Fibroblast of upper back skin (primary cell): ENCODE measurements around the gene NLRP5.
"Not testable (repeated sequence)": the region's sequence is repeated elsewhere in the genome, so short reads cannot be mapped to it uniquely, and the experiment has no call there.

Source experiments
- DNase-seq: peaks from one replicate; pipeline ENCODE4 v3.0.0-alpha.2; 2013

The NLRP5 gene

DNA sequence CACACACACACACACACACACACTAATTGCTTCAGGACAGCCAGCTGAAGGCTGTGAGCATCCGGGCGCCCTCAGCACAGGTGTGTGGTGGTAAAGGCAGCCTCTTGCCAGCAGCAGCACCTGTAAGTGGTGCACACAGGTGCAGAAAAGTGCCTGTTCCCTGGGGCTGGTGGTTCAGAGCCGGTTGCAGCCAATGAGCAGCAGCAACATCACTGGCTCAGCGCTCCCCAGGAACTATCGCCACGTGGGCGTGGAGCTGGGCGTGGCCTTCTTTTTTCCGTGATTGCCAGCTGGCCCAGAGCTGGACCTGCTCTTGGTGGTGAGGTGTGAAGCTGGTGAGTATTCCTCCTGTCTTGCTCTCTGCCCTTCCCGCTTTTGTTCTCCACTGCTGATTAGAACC lies at the start of gene NLRP5:
Gene NLRP5, plus strand, starts transcription at position 289 of the 400 bp plus-strand sequence.
- no peak for DNase-seq

DNA sequence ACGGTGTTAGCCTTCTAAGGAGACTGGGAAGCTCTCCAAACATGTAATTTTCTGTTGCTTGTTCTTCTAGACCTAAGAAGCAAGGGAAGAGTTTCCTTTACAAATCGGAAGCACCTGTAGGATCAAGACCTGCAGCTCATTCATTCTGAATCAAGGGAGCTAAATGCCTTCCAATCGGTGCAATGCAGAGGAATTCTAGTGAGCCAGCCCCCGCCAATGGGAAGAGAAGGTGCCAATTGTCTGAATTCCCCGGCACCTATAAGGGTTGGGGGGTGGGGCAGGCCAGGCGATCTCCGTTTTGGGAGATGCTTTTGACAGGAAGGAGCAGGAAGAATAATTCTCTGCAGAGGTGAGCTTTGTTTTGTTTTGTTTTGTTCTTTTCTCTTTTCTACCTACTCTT lies 47.4 kb upstream of the NLRP5 start:
- no peak for DNase-seq

DNA sequence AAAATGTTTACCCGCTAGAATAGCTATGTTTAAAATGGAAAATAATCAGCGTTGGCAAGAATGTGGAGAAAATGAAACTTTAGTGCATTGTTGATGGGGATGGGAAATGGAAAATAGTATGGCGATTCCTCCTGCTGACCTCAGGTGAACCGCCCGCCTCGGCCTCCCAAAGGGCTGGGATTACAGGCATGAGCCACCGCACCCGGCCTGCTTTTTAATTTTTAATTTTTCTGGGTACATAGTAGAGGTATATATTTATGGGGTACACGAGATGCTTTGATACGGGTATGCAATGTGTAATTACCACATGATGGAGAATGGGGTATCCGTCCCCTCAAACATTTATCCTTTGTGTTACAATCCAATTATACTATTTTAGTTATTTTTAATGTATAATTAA lies 46.3 kb upstream of the NLRP5 start:
- DNase-seq = no peak

DNA sequence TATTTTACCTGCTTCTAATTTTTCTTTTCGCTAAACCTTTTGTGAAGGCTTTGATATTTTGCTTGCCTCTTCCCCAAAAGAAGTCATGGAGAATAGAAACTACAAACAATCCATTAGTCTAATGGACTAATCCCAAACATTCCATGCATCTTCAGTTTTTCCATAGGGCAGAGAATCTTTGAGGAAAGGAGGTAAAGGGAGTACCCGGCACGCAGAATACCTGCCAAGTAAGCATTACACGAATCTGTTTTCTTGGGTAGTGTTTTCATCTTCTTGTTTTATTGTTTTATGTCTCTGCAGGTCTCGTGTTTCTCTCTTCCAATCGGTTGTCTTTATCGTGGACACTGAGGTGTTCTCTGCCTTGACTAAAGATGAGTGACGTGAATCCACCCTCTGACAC lies 39.0 kb upstream of the NLRP5 start, which contains the start of gene NLRP8:
Gene NLRP8, plus strand, starts transcription at position 301 of the 400 bp plus-strand sequence.
- no peak for DNase-seq

DNA sequence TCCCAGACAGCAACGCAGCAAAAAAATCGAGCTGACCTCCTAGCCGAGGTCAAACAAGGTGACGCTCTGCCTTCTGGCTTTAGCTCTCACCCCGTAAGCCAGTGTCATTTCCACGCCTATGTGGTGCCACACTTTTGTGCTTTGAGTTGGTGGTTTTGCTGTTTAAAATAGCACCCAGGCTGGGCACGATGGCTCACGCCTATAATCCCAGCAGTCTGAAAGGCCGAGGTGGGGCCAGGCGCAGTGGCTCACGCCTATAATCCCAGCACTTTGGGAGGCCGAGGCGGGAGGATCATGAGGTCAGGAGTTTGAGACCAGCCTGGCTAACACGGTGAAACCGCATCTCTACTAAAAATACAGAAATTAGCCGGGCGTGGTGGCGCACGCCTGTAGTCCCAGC lies 36.0 kb upstream of the NLRP5 start:
- DNase-seq = not testable (repeated sequence)

DNA sequence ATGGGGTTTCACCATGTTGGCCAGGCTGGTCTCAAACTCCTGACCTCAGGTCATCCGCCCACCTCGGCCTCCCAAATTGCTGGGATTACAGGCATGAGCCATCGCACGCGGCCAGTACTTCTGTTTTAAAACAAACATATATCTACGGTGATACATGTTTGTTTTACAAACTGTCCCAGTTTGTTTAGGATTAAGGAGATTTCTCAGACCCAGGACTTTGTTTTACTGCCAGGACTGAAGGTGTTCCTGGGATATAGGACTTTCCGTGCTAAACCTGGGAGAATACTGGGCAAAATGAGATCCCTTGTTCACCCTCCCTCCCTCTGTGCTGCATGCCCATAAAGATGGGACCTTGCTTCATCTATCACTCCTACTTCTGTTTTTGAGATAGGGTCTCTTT lies 30.1 kb upstream of the NLRP5 start:
- no peak for DNase-seq

- DNase-seq = no peak
These were observed 28.2 kb upstream of the NLRP5 start for GRCh38 chr19:55958356-55958755.

DNA sequence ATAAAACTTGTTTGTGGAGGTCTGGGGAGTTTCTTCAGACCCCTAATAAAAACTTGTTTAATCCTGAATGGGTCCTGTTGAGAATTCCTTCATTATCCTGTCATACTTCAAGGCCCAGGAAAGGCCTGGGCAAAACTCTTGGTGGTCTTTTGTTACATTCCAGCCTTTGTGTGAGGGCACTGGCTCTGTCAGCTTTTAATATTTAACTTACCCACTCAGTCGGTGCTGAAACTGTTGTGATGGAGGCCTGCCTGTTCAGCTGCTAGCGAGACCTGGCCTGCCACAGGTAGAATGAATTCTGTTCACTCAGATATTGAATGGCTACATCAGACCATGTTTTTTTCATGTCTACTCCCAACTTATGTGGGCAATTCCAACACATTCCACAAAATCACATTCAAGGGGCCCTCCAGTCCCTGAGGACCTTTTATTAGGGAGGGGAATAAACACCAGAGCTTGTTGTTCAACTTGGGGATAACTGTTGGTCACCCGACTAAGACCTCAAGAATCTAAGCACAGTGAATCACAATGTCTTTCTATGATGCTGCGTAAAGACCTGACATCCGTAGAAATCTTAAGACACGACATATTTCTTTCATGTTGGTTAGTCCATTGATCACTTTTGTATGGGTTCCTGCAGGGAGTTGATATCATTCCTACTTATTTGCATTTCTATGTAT lies 26.4 kb upstream of the NLRP5 start:
- DNase-seq = no peak

DNA sequence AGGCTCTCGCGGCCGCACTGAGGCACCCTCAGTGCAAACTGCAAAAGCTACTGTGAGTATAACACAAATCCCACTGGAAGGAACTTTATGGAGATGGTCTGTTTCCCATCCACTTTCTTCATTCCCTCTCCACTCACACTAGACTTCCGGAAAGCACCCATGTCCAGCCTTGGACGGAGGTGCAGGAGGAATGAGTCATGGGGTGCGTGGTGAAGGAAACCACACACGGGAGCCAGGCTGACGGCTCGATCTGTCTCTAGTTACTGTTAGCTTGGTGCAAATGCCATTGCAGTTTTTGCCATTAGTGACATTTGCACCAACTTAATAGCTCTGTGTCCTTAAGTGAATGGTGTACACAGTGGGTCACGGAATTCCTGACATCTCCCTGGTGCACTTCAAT lies 24.4 kb upstream of the NLRP5 start:
- no peak for DNase-seq

GRCh38 chr19:55973982-55974381 lies 12.6 kb upstream of the NLRP5 start:
- DNase-seq = no peak

- DNase-seq = no peak
These were observed 6.2 kb upstream of the NLRP5 start for GRCh38 chr19:55980415-55980814.

DNA sequence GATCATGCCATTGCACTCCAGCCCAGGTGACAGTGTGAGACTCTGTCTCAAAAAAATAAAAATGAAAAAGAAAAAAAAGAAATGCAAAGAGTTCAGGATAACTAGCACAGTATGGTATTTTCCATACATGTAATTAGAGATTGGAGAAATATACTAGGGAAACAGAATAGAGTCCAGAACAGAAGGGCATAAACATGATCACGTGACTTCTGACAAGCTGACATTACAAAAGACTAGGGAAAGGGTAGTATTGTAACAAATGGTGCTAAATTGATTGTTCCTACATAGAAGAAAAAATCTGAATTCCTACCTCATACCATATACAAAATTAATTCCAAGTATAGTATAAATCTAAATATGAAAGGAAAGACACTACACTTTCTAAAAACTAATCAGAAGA lies 1.3 kb upstream of the NLRP5 start:
- DNase-seq = no peak

GRCh38 chr19:55990831-55991230 lies 4.3 kb downstream of the NLRP5 start:
- DNase-seq = no peak

GRCh38 chr19:55993492-55993891 lies 6.9 kb downstream of the NLRP5 start:
- no peak for DNase-seq

GRCh38 chr19:56014765-56015164 lies 28.2 kb downstream of the NLRP5 start:
- DNase-seq = no peak

DNA sequence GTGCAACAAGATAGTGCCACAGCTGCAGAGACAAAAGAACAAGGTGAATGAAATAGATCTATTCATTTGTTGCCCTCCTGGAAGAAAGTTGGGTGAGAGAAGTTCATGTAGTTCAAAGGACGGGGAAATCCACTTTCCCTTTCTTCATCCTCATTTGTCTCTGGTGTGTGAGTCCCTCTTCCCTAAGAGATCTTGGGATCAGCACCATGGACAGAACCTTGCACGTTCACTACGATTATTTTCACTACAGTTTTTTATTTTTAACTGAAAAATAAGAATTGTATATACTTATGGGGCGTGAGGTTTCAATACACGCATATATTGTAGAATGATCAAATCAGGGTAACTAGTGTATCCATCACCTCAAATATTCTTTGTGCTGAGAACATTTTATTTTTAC lies 29.2 kb downstream of the NLRP5 start:
- no peak for DNase-seq

DNA sequence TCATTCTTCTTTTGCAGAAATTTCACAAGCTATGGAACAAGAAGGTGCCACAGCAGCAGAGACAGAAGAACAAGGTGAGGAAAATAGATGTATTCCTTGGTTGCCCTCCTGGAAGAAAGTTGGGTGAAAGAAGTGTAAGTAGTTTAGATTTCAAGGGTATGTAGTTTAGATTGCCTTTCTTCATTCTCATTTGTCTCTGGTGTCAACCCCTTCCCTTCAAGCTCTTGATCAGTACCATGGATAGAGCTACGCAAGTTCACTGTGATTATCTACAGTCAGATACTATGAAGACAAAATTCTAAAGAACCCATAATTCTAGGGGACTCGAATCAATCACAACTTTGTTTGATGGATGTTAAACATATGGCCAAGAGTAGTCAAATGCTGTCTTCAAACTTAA lies 32.8 kb downstream of the NLRP5 start:
- DNase-seq = not testable (repeated sequence)

GRCh38 chr19:56020355-56020975 lies 33.9 kb downstream of the NLRP5 start:
- DNase-seq = not testable (repeated sequence)

DNA sequence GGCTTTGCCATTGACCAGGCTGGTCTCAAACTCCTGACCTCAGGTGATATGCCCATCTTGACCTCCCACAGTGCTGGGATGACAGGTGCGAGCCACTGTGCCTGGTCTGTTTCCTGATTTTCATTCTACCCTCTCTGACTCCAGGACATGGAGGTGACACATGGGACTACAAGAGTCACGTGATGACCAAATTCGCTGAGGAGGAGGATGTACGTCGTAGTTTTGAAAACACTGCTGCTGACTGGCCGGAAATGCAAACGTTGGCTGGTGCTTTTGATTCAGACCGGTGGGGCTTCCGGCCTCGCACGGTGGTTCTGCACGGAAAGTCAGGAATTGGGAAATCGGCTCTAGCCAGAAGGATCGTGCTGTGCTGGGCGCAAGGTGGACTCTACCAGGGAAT lies 40.2 kb downstream of the NLRP5 start:
- DNase-seq = no peak

- no peak for DNase-seq
These were observed 67.0 kb downstream of the NLRP5 start for GRCh38 chr19:56053596-56053995.

DNA sequence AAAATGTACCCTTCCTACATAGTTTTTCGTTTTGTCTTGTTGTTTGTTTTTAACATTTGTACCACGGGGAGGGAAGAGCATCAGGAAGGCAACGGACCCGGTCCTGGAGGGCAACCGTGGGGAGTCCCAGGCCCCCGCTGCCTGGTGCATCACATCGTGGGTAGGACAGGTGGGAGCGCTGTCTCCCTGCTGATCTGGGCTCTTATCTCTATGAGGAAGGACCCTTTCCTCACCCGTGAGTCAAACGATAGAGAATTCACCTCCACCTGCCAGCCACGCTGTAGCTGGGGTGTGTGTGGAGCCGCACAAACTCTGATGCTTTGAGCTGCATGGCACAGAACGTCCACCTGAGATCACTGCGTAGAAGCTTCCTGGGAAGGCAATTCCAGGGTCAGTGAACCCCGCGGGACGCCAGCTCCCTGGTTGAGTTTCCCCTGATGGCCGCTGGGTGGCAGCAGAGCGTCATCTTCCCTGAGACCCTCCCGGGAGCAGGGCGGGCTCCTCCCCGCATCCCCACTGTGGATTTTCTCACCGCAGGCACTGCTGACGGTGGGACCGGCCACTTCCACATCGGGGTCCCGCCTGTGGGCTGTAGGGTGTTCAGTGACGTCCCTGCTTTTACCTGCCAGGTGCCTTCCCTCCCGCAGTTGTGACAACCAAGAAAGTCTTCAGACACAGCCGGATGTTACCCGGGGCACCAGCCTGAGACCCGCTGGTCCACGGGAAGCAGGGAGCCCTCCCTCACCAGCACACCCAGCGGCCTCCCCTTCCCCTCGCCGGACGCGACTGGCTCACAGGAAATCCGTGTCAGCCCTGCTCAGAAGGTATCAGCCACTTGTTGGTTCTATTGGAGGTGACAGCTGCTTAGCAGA lies 79.8 kb downstream of the NLRP5 start:
- peak; percentile 35 for DNase-seq

DNA sequence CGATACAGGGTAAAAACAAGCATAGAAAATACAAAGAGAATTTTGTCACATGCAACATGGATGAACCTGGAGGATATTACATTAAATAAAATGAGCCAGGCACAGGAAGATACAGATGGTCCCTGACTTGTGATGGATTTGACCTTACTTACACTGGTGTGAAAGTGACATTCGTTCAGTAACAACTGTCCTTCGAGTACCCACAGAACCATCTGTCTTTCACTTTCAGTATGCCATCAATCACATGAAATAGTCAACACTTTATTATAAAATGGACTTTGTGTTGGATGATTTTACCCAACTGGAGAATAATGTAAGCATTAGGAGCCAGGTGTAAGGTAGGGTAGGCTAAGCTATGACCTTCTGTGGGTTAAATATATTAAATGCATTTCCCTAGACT lies 83.1 kb downstream of the NLRP5 start:
- DNase-seq = no peak

DNA sequence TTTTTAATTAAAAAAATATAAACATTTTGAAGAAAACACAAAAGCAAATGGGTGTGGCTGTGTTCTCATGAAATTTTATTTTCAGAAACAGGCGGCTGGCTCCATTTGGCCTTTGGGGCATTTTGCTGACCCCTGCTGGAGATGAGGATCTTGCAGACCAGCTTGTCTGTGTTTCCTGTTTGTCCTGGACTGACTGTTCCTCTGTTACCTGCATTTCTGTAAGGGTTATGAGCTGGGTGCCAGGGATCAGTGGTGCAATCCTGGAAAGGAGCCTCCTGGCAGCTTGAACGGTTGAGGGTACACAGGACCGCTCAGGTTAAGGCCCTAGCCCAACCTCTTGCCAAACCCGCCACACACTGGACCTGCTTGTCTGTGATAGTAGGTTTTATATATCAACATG lies 84.6 kb downstream of the NLRP5 start:
- DNase-seq = no peak

DNA sequence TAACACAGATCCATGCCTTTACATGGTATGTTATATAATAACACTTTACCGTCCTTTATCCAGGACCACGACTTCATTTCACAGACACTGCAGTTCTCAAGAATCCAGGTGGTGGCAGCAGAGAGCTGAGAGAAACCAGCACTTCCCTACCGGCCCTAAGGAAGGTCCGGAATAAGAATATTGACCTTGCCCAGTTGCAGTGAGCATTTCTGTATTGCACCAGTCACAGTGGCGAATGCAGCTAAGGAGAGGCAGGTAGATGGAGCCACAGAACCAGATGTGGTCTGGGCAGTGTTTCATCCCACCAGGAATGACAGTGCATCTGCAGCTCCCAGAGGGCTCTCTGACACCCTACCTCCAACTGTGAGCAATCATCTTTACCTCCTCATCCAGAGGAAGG lies 89.9 kb downstream of the NLRP5 start:
- DNase-seq = peak; percentile 39
